HG02943 (cell line): Measurements from ENCODE around the gene PTPRN2.

Experiments
- ATAC-seq: cut with Tn5 transposase; IDR thresholded peaks from one replicate; pipeline ENCODE4 v1.9.1; 2021; ENCODE audit warnings: mild to moderate bottlenecking, low read depth, moderate library complexity; ENCODE audit not compliant: unreplicated experiment

Gene PTPRN2

DNA sequence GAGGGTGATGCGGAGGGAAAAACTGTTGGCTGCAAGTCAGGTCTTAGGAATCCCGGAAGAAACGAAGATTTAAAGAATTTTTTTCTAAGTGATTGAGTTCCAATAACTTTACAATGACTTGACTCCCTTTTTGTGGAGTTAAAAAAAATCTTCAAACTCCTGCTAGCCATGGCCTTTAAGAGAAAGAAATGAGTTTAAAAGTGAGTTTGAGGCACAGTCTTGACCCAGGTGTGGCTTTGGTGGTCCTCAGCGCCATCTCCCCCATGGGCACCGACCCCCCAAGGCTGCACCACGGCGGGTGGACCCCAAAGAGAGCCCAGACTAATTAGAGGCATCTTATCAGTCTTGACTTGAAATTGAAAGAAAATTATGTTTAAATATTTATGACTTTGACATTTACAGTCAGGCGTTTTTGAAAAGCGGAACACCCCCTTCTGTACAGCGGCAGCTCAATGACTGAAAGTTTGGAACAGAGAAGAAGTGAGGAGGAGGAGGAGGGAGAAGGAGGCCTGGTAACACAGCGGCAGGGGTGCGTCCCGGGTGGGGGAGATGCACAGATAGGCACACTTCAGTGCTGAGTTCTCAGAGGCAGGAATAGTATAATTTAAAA is 901.2 kb downstream of the PTPRN2 start:
- no peak for ATAC-seq

DNA sequence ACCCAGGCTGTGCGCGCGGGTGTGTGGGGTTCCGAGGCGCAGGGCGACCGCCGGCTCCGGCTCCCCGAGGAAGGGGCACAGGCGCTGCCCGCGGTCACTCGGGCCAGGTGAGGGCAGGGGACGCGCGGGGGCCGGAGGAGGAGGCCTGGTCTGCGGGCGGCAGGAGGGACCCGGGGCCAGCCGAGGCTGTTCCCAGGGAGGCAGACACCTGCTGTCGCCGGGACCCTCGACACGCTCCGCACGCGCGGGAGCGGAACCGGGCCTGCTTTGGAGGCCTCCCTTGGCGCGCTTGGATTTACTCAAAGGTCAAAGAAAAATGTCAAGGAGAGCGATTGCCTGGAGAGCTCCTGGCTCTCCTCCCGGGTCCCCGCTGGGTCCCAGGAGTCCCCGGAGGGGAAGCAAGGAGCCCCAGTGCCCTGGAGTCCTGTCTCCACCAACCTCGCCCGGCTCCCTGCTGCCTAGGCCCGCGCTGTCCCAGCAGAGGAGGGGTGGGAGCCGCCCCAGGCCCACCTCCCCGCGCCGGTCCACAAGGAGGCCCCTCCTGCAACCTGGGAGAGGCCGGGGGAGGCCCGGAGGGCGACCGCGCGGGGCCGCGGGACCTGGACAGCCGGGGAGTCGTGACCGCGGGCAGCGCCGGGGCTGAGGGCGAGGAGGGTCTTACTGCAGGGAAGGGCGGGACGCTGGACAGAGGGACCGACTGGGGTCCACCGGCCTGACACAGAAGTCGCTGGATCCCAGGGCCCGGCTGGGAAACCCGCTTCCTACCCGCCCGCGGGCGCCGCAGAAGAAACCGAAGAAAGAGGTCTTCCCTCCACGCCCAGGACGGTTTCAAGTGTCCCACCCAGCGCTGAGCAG is 902.0 kb downstream of the PTPRN2 start:
- no peak for ATAC-seq

DNA sequence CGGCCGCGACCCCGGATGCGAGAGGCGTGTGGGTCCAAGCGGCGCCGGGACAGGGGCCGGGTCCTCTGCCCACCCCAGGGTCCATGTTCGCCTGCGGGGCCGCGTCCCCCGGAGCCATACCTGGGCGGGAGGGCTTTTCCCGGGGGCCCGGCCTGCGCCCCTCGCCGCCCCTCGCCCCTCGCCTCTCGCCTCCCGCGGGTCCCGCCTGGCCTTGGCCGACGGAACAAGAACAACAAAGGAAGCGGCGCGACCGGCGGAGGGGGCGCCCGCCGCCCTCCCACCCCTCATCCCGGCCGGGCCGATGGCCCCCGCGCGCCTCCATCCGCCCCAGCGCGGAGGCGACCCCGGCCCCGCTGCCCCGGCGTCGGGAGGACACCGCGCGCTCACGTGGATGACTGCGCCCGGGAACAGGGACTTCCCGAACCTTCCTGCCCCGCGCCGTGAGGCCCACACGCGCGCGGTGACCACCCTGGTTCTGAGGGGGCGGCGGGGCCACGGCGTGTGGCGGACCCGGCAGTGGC is 902.7 kb downstream of the PTPRN2 start:
- ATAC-seq = no peak

DNA sequence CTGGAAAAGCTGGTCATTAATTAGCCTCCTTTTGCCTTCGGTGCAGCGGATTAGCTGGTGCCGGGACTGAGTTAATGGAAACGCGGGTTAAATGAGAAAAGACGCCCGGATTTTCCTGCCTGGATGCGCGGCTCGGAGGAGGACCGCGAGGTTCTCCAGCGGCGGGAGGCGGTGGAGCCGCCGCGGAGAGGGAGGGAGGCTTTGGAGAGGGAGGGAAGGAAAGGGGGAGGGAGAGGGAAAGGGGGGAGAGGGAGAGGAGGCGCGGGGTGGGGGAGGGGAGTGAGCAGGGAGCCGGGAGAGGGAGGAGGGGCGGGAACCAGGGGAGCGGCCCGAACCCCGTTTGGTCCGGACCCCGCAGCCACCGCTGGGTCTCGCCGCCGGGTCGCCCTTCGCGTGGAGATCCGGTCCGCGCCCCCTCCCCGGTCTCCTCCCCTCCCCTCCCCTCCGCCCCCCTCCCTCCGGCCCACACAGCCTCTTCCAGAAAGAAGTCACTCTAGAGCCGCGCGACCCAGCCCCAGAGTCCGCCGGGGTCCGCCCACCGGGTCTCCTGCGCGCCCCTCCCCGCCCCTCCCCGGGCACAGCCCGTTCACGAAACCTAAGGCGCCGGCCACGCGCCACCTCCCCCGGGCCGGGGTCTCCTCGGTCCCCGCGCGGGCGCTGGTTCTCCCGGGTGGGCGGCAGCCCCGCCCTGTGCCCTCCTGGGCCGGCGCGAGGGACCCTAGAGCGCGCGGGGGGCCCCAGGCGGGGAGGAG is 903.3 kb downstream of the PTPRN2 start:
- no peak for ATAC-seq

DNA sequence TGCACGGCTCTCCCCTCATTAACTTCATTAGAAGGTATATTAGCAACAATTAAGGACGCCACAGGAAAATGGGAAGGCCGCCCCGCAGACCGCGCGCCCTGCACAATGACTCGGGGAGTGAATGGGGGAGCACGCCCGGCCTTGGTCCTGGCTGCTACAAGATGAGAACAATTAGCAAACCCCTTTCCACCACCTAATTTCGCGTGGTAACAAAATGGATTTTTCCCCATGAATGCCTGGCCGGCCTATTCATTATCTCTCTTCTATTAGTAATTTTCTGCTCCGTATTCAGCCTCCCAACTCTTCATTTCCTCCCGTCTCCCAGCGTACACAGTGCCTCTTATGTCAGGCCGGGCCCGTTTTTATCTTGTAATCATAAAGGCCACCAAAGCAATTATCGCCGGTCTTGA is 903.9 kb downstream of the PTPRN2 start:
- ATAC-seq = no peak

DNA sequence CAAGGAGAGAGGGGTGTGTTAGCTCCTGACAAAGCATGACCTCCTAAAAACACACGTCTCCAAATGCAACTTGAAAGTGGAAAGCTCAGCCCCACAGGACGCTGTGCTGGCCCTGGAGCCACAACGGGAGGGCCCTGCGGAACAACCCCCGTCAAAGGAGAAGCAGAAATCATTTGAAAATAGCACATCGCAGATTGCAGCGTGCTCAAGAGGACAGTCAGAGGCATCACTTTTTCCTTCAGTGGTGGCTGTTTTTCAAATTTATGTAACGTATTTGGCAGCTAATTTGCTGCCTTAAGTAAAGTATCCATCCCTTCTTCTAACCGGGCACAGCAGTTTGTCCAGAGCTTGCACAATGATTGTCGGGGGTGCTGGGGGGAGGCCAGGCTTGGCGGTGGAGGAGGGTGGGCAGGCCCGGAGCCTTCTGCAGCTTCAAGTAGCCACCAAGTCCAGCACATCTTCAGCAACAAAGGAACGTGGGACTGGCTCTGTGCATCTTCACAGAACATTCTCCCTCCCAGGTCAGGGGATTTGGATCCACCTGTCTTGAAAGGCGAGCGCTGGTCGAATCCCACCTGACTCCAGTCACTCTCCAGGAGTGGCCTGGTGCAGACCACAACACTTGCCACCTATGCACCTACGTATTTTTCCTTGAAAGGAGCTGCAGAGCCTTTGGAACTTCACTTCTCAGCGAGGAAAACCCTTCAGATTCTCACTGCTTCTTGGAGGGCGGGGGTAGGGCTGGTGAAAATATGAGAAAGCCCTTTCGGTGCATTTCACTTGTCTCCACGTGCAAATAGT is 904.5 kb downstream of the PTPRN2 start:
- ATAC-seq = no peak

DNA sequence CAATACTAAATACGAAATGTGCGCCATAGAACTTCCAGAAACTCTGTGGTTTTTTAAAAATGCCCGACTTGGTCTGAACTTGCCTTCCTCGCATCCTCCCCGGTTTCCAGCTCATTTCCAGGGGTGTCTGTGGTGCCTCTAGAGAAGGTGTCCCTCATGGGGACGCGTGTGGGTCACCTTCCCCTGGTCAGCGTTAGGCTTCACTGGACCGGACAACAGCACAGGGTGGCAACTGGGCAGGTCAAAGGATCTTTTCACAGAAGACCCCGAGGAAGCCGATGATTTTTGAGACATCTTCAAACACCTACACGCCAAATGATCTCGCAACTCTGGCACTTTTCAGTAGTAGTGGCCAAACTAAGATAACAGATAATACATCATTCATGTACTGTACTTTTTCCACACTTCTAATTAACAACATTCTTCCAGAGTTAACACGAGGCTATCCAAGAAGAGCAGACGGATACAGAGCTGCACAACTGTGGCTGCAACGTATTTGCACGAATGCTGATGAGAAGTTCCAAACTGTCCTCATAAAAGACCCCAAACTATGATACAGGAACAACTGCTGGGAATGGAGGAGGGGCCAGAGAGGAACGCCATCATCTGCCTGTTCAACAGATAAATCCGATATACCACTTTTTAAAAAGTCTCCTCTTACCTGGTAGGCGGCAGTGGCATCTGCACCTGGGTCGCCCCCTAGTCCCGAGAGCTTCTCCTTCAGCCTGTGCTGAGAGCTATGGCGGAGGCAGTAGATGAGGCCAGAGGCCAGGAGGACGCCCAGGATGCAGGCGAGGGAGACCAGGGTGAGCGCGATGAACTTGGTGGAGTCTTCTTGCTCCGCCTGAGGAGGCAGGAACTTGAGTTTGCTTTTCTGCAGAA is 905.3 kb downstream of the PTPRN2 start:
- no peak for ATAC-seq

DNA sequence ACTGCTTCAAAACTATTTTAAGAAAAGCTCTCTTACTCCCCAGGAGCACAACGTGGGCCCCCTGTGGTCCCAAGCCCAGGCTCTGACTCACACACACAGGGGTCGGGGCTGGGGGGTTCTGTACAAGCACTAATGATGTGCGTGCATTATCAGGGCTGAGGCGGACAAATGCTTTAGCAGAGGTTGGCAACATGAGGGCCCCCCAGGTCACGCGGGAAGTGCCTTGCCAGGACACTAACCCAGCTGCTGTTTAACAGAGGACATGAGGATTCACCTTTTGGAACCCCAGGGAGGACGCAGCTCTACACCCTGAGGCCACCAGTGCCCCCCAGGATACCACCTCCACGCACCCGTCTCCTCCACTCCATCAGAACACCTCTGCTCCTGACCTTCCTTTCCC is 908.0 kb downstream of the PTPRN2 start:
- no peak for ATAC-seq

DNA sequence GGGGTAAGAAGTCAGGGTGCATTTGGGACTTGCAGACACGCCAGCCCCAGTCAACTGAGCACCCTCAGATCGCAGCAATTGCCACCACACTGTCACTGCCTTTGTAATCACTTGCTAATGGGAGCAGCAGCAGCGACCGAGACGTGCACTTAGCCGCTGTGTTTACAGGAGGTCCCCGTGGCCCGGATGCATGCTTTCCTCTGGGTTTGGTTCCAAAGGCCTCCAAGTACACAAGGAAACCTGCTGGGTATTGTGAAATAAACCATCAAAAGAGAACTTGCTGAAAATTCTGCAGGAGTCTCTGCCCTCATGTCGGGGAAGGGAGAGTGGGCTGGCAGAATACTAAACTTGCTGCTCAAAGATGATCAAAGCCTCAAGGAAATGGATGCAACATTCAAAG is 909.1 kb downstream of the PTPRN2 start:
- ATAC-seq = no peak

DNA sequence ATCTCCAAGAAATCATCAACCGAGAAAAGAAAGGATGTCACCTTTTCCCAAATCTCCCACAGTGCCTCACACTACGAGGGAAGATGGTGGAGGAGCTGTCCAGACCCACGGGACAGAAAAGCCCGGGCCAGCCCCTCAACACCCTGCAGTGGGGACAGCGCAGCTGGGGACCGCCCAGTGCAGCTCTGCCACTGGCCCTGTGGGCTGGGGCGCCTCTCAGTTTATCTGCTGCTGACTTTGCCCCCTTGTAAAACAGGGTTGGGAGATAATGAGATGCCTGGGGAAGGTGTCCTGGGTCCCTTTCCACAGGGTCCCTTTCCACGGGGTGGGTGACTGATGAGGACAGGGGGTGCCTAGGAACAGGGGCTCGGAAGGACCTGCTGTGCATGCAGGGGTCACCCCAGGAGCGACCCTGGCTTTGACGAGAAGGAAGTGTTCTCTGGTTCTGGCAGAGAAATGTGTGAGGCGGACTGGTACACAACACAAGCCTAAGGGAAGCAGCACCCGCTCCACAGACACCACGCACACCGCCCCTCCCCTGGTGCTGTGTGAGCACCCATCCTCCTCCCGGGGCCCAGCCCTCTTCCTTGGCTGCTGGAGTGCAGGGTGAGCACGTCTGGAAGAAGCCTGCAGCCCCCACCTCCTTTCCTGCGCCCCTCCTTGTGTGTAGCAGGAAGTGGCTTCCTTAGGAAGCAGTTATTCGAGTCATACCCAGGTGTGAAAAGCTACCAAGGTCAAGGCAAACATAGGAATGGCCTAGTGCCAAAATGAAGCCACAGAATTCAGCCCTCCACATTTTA is 911.0 kb downstream of the PTPRN2 start:
- ATAC-seq = no peak

DNA sequence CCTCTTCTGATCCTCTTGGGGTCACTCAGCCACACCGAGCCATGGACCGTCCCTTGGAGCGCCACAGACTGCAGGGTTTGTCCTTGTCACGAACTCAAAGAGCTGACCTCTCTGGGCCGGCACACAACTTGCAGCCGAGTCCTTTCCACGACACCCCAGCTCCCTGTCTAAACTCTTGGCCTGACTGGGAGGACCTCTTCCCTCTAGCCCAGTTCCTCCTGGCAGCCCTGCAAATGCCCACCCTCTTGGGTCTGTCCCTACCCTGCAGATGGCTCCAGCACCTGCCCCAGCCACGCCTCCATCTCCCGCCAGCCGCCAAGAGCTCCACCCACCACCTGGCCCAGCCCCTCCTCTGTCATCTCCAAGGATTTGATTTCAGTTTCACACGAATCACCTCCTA is 911.6 kb downstream of the PTPRN2 start:
- no peak for ATAC-seq

DNA sequence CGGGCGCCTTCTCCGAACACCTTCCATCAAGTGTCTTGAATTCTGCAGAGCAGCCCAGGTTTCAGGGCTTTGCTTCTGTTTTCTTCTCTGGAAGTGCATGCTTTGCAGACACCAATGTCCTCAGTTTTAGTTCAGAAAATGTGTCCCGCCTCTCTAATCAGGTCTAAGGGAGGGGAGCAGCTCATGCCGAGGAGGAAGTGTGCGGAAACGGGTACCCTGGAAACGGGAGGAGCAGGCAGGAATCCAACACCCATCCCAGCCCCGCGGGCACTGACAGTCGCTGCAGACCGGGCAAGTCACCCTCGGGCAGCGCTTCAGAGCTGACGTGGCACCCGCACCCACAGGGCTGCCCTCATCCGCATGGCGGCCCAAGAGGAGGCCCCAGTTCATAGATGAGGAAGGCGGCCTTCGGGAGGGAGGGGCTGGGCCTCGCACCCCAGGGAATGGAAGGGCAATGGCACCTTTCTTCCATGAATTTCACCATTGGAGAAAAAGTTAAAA is 912.1 kb downstream of the PTPRN2 start:
- ATAC-seq = no peak

DNA sequence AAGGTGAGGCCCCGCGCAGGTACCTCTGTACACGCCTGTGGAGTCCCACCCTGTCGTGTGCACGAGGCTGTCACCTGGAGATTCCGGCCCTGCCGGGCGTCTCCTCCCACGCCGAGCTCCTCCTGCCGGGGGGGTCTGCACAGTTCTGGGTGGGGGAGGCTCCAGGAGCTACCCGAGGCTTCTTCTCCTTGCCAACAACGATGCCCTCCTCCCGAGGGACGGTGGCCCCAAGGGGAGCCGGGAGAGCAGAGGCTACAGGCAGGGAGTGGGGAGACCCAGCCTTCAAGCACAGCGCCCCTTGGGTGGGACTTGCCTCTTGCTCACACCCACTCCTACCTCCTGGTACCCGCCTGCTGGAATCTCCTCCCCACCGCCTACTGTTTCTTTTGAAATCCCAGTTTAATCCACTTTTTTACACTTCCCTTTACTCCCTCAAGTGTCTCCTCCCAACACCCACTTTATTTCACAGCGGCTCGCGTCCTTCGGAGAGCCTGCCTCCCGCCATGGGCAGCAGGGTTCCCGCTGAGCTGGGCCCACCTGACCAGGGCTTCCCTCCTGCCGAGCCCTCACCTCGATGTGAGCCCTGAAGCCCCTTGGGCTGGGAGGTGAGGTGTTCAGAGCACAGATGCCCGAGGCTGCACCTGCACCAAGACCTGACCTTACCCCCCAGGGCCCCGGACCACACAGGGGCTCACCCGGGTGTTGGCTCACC is 912.8 kb downstream of the PTPRN2 start:
- ATAC-seq = no peak

DNA sequence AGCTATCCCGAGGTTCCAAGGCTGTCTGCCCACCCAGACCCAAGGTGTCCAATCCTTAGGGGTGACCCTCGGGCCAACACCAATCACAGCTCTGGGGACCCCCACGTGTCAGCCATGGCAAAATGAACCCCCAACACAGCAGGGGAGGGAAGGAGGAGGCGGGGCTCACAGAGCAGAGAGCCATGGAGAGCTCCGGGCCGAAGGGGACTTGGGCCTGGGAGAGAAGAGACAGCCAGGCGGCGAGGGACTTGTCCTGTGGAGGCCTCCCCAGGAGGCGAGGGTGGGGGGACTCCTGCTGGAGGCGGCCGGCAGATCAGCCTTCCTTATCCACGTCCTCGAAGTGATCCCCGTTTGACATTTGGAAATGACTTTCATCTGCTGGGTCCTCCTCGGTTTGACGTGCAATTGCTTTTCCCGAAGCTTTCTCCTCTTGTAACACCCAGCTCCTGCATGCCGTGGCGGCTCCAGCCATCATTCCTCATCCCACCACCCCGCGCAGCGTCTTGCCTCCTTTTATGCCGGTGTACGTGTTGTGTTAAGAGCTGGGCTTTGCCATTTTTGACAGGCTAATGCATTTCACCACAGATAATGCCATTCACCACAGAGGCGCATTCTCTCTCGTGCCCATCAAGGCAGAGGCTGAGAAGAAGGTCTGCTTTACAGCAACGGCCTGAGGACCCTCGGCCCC is 913.5 kb downstream of the PTPRN2 start:
- no peak for ATAC-seq

DNA sequence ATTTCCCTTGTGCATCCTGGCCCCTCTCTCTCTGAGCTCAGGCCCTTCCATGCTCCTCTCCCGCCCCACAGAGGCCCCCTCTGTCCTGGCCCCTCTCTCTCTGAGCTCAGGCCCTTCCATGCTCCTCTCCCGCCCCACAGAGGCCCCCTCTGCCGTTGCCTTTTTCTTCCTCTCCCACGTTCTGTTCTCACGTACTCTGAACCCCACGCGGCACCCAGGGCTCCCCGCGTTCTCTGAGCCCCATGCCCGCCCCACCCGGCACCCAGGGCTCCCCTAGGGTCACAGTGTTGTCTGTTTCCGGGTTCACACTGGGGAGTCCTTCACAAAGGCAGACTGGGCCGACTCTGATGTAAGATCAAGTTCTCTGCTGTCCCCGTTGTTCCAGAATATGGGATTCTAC is 914.0 kb downstream of the PTPRN2 start:
- ATAC-seq = no peak

DNA sequence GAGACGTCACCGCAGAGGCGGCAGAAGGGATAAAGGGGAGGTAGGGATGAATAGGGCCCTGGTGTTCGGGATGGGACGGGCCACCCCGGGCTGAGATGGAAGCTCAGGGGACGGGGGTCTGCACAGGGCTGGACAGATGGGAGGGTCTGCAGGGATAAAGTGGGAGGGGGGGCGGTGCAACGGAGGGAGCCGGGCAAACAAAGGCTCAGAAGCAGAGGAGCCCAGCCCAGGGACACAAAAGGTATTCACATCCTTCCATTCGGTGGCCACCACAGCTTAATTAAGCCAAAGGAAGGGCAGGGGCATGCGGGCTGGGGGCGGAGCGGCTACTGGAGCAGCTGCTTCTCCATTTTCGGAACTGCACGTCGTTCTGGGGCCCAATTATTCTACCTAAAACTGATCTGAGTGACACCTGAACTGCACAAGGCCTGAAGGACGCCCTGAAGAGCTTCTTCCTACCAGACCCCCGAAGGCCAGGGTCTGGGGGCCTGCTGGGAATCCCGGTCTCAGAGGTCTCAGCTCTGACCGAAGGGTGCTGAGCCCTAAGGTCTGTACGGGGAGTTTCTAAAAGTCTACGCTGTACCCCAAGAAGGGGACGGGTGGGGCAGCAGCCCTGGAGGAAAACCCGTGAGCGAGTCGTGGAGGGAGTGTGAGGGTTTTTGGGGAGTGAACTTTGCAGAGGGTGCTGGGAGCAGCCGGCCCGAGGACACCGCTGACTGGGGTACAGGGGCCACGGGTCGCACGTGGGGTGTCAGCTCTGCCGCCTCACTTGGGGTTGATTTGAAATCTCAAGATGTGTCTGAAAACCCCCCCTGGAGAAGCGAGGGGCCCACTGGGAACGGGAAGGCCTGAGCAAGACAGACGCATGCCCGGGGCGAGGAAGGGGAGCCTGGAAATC is 916.0 kb downstream of the PTPRN2 start:
- ATAC-seq = no peak
